Thoracic aorta (tissue), 2 donors: Measurements from ENCODE around the gene DMKN. TPM values are rescaled to one million over a fixed set of nuclear protein-coding genes. Genes with fewer than 3 reads are reported as not detected.

ENCODE experiments used
- ATAC-seq: fragments of 150-250 bp; one replicate; pipeline ENCODE4 v1.8.0; 2017; ENCODE audit warnings: low read depth; ENCODE audit not compliant: insufficient number of reproducible peaks, low FRiP score
- DNase-seq: peaks from one replicate; pipeline ENCODE4 v3.0.0-alpha.2; 2020; ENCODE audit warnings: low spot score
- H3K27ac ChIP-seq, 2 donors: fragments of 200-600 bp; sonication (generic); 1 replicate in 1 of 2; 2 replicates in 1 of 2; pipeline ENCODE4 v1.5.1; 2016; ENCODE audit warnings: mild to moderate bottlenecking in 2 of 2, moderate library complexity in 2 of 2
- H3K27me3 ChIP-seq: fragments of 200-600 bp; sonication (generic); replicated peaks from 2 replicates; pipeline ENCODE4 v1.6.0; 2016; ENCODE audit warnings: mild to moderate bottlenecking; ENCODE audit not compliant: insufficient read depth
- H3K36me3 ChIP-seq: fragments of 200-600 bp; sonication (generic); one replicate; pipeline ENCODE4 v1.5.1; 2016
- H3K4me1 ChIP-seq, 2 donors: fragments of 200-600 bp; sonication (generic); 1 replicate in 1 of 2; 2 replicates in 1 of 2; pipeline versions ENCODE4 v1.5.1 to v1.6.0; 2016; ENCODE audit warnings: low read depth in 2 of 2, mild to moderate bottlenecking in 1 of 2; ENCODE audit not compliant: control insufficient read depth in 1 of 2
- H3K4me3 ChIP-seq: fragments of 200-600 bp; sonication (generic); 2 replicates; pipeline ENCODE4 v1.5.1; 2016; ENCODE audit warnings: mild to moderate bottlenecking
- H3K9me3 ChIP-seq: fragments of 200-600 bp; sonication (generic); 2 replicates; pipeline ENCODE4 v1.5.1; 2016
- CTCF ChIP-seq: fragments of 200-600 bp; sonication (generic); IDR thresholded peaks from one replicate; pipeline ENCODE4 v1.5.1; 2019; ENCODE audit warnings: antibody characterized with exemption
- total RNA-seq, 2 donors: library from RNA; depleted of rRNA; stranded (reverse); fragments of >200 nt; gene quantifications; one replicate each; pipeline versions ENCODE4 v1.1.0 to v1.2.3, GENCODE V29; 2016

Gene DMKN
- total RNA-seq, 2 donors from 2014 or later = 26.1 to 53.7 TPM

- no peaks in the 10 kb centered on the region for H3K27me3 ChIP-seq
- no peaks in the 10 kb centered on the region for H3K4me1 ChIP-seq
- H3K4me3 ChIP-seq = no peak overlapping the region
- ATAC-seq (no peak), DNase-seq (no peak)
- no peaks in the 10 kb centered on the region for H3K36me3 ChIP-seq
- H3K27ac ChIP-seq = no peak overlapping the region
- TF ChIP-seq CTCF = no peak
- no peaks in the 10 kb centered on the region for H3K9me3 ChIP-seq
Measured at GRCh38 chr19:35519291-35519690, 5.8 kb upstream of the DMKN start.

- no peaks in the 10 kb centered on the region for H3K27me3 ChIP-seq
- H3K27ac ChIP-seq = no peak overlapping the region
- H3K9me3 ChIP-seq = no peaks in the 10 kb centered on the region
- H3K36me3 ChIP-seq = no peaks in the 10 kb centered on the region
- no peak for TF ChIP-seq CTCF
- DNase-seq (no peak), ATAC-seq (no peak)
- no peaks in the 10 kb centered on the region for H3K4me1 ChIP-seq
- no peak overlapping the region for H3K4me3 ChIP-seq
Measured at GRCh38 chr19:35518313-35518712, 4.9 kb upstream of the DMKN start.

GRCh38 chr19:35517342-35517741 is 3.9 kb upstream of the DMKN start:
- TF ChIP-seq CTCF = no peak
- H3K27me3 ChIP-seq = no peaks in the 10 kb centered on the region
- H3K9me3 ChIP-seq = no peaks in the 10 kb centered on the region
- no peak overlapping the region for H3K27ac ChIP-seq
- H3K4me1 ChIP-seq = no peaks in the 10 kb centered on the region
- no peaks in the 10 kb centered on the region for H3K36me3 ChIP-seq
- ATAC-seq (no peak), DNase-seq (no peak)
- H3K4me3 ChIP-seq = no peak overlapping the region

DNA sequence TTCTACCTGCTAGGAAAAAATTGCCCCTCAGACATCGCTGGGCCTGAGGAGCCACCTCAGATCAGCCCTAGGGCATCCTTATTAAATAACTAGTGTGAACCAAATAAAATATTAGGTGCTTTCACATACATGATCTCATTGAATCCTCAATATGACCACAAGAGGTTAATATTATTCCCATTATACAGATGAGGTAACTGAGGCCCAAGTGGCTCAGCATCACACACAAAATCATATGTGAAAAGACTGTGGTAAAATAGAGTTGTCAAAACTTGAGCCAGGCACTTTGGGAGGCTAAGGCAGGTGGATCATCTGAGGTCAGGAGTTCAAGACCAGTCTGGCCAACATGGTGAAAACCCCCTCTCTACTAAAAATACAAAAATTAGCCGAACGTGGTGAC is 2.9 kb upstream of the DMKN start:
- Histone ChIP-seq H3K36me3 (no peaks in the 10 kb centered on the region), H3K9me3 (no peaks in the 10 kb centered on the region), H3K4me1 (no peaks in the 10 kb centered on the region), H3K27ac (no peak overlapping the region), H3K4me3 (no peak overlapping the region), H3K27me3 (no peaks in the 10 kb centered on the region)
- no peak for DNase-seq
- no peak for ATAC-seq
- no peak for TF ChIP-seq CTCF

DNA sequence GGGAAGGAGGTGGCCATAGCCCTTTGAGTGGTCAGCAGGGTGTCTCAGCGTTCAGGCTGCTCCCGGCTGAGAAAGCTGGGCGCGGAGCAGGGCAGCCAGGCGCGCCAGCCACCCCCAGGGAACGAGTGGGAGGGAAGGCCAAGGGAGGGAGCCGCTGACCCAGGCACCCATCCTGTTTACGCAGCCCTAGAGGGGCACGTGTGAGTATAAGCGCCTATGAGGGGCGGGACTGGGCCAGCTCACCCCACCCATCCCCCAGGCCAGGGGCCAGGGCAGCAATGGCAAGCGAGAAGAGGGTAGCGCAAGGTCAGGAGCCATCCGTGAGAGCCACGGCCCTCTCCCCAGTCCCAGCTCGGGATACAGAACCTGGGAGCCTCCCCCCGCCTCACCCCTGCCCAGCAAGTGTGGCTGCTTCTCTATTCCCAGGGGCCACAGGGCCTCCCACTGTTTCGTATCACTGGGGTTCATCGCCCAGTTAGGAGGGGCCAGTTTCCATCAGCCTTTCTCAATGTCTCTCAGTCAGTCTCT is 897 bp upstream of the DMKN start:
- DNase-seq (no peak), ATAC-seq (no peak)
- no peaks in the 10 kb centered on the region for H3K9me3 ChIP-seq
- no peaks in the 10 kb centered on the region for H3K36me3 ChIP-seq
- no peak overlapping the region for H3K27ac ChIP-seq
- H3K4me3 ChIP-seq = no peak overlapping the region
- H3K4me1 ChIP-seq = peaks cover 5% of the 10 kb centered on the region in 2 donors
- no peak for TF ChIP-seq CTCF
- H3K27me3 ChIP-seq = no peaks in the 10 kb centered on the region
